Measurements from ENCODE around the gene F12.
A peak's percentile ranks its signal among the peaks of the same experiment; 100 is the strongest.

F12 gene

DNA sequence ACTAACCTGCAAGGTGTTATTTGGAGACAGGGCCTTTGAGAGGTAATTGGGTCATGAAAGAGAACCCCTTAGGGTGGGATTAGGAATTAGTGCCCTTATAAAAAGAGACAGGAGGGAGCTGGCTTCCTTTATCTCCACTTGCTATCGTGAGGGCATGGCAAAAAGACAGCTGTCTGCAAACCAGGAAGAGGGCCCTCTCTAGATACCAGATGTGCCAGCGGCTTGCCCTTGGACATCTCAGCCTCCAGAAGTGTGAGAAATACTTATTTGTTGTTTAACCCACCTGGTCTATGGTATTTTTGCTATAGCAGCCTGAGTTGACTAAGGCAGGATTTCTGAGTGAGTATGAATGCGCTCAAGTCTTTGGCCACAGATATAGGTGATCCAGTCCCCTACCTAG is 52.6 kb downstream of the F12 start:
- DNase-seq: no peak
- H3K4me1 Mint-ChIP-seq (ENCODE audit: low read depth in 2 of 2): peaks cover 56 to 60% of the 10 kb centered on the region in 2 donors
- H3K9me3 Mint-ChIP-seq: no peaks in the 10 kb centered on the region
- H3K4me3 Mint-ChIP-seq: peak overlapping the region; percentile 87 to 96
- H3K27me3 Mint-ChIP-seq: no peaks in the 10 kb centered on the region
- H3K27ac Mint-ChIP-seq: peak overlapping the region; percentile 92 to 98
- no peak for ATAC-seq (replicated peaks)
- peaks cover 42% of the 10 kb centered on the region for H3K36me3 Mint-ChIP-seq (ENCODE audit: insufficient read depth)

DNA sequence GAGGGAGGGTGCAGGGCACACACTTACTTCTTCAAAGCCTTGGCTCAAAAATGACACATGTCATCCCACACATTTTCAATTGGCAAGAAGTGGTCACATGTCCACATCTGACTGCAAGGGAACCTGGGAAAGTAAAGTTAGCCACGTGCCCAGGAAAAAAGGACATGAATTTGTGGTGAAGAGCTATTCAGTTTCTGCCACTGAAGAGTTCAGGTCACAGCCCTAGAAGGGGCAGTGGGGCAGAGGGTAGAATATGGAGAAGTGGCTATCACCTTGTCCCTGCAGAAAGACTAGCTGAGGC is 53.5 kb downstream of the F12 start:
- H3K27ac Mint-ChIP-seq: peak overlapping the region; percentile 35 to 38
- H3K27me3 Mint-ChIP-seq: no peaks in the 10 kb centered on the region

DNA sequence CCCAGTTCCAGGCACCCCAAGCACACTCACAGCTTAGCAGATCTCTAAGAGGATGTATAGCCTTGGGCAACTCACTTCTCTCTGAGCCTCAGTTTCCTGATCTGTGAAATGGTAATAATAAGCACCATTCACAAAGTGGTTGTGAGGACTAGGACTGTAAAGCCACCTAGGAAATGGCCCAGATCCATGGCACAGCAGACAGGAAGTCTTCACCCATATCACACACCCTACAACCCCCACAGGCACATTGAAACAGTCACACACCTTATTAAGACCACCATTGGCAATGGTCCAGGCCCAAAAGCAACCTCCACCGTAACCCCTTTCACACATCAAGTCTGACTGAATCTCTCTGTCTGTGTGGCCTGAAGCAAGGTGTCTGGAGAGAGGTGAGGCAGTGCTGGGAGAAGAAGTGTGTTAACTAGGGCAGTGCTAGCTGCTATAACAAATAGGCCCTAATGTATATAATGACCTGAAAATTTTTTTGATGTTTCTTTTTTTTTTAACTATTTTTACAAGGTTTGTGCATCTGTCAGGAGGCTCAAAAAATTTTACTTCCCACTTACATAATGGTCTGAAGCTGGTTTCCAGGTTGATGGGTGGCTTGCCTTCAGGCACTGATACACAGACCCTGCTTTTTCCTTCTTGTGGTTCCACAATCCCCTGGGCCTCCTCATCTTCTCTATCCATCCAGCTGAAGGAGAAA is 54.0 kb downstream of the F12 start:
- Mint-ChIP-seq H3K36me3 (ENCODE audit: insufficient read depth) (peaks cover 47% of the 10 kb centered on the region), H3K27ac (peak overlapping the region in 1 of 2 donors; percentile 38), H3K27me3 (no peaks in the 10 kb centered on the region), H3K4me3 (no peak overlapping the region), H3K4me1 (ENCODE audit: low read depth in 2 of 2) (peaks cover 60 to 65% of the 10 kb centered on the region in 2 donors), H3K9me3 (no peaks in the 10 kb centered on the region)
- ATAC-seq (replicated peaks): no peak
- DNase-seq: no peak

More for the DNA sequence above, 53.5 kb downstream of the F12 start:
- Mint-ChIP-seq H3K4me1 (ENCODE audit: low read depth in 2 of 2) (peaks cover 58 to 62% of the 10 kb centered on the region in 2 donors), H3K9me3 (no peaks in the 10 kb centered on the region), H3K36me3 (ENCODE audit: insufficient read depth) (peaks cover 46% of the 10 kb centered on the region), H3K4me3 (peak overlapping the region in 1 of 2 donors; percentile 96)
- DNase-seq: no peak
- ATAC-seq (replicated peaks): no peak

DNA sequence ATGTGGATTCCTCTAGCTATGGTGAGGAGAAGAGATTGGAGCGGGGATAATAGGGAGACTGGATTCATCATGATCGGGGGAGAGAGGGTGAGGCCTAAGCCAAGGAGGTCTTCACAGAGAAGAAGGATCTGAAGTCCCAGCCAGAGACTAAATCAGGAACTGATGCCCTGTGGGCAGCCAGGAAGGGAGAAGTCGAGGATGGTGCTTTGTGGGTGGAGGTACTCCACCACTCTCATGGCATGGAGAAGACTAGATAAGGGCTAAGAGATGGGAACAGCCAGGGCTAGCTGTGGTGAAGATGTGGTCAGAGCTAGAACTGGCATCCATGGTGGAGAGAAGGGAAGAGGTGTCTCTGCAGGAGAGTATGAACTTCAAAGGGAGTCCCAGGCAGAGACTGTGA is 54.7 kb downstream of the F12 start:
- peak overlapping the region in 1 of 2 donors; percentile 12 for H3K27ac Mint-ChIP-seq
- peaks cover 52% of the 10 kb centered on the region for H3K36me3 Mint-ChIP-seq (ENCODE audit: insufficient read depth)
- ATAC-seq (replicated peaks): no peak
- H3K4me3 Mint-ChIP-seq: no peak overlapping the region
- no peaks in the 10 kb centered on the region for H3K27me3 Mint-ChIP-seq
- H3K9me3 Mint-ChIP-seq: no peaks in the 10 kb centered on the region
- H3K4me1 Mint-ChIP-seq (ENCODE audit: low read depth in 2 of 2): peaks cover 60 to 62% of the 10 kb centered on the region in 2 donors
- DNase-seq: no peak

DNA sequence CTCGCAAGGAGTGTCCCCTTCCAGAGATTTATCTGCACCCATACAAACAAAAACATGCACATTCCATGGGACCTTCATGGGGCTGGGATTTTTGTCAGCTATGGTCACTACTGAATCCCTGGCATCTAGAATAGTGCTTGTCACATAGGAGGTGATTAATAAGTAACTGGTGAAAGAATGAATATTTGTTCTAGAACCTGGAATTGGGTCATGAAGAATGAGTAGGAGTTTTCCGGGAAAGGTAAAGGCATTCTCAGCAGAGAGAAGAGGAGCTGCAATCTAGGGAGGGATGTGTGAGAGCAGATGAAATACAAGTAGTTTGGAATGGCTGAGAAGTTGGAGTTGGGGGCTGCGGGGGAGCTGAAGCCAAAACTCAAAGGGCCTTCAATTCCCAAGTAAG is 55.1 kb downstream of the F12 start:
- H3K4me3 Mint-ChIP-seq: no peak overlapping the region
- H3K36me3 Mint-ChIP-seq (ENCODE audit: insufficient read depth): peaks cover 50% of the 10 kb centered on the region
- DNase-seq (no peak), ATAC-seq (replicated peaks) (no peak)
- no peaks in the 10 kb centered on the region for H3K27me3 Mint-ChIP-seq
- H3K9me3 Mint-ChIP-seq: no peaks in the 10 kb centered on the region
- H3K27ac Mint-ChIP-seq: no peak overlapping the region
- H3K4me1 Mint-ChIP-seq (ENCODE audit: low read depth in 2 of 2): peaks cover 61 to 62% of the 10 kb centered on the region in 2 donors

DNA sequence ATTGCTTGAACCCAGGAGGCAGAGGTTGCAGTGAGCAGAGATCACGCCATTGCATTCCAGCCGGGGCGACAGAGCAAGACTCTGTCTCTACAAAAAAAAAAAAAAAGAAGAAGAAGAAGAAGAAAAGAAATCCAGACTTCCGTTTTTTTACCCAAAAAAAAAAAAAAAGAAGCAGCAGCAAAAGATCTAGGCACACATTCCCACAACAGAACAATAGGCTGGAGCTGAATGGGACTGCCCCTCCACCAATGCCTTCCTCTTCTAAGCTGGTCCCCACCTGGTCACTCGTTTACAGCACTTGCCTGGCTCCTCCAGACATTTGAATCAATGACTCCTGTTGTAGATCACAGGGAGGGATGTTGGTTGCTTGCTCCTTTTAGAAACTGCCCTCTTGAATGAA is 56.3 kb downstream of the F12 start:
- no peak overlapping the region for H3K4me3 Mint-ChIP-seq

More for the DNA sequence above, 56.3 kb downstream of the F12 start:
- H3K4me1 Mint-ChIP-seq (ENCODE audit: low read depth in 2 of 2): peaks cover 56 to 58% of the 10 kb centered on the region in 2 donors
- ATAC-seq (replicated peaks) (no peak), DNase-seq (no peak)
- no peaks in the 10 kb centered on the region for H3K9me3 Mint-ChIP-seq
- H3K27ac Mint-ChIP-seq: no peak overlapping the region
- H3K27me3 Mint-ChIP-seq: no peaks in the 10 kb centered on the region
- H3K36me3 Mint-ChIP-seq (ENCODE audit: insufficient read depth): peaks cover 57% of the 10 kb centered on the region
